GM12878 (cell line): Measurements from ENCODE around the gene B4GALT3.

Source experiments
- EP300 ChIP-seq, 2 experiments: fragments of 150-350 bp in 1 of 2; IDR thresholded peaks; 2 replicates each; pipeline ENCODE4 v1.6.1; 2011 to 2012; ENCODE audit warnings: low read depth in 2 of 2, low read length in 2 of 2, borderline replicate concordance in 1 of 2, improper control_type of control experiment in 1 of 2, inconsistent platforms in 1 of 2; ENCODE audit not compliant: control insufficient read depth in 1 of 2
- HDAC2 ChIP-seq: fragments of 200-600 bp; sonication (generic); IDR thresholded peaks from 2 replicates; pipeline ENCODE4 v1.6.1; 2017
- NR2C2 ChIP-seq: IDR thresholded peaks from 2 replicates; pipeline ENCODE4 v1.6.1; 2011; ENCODE audit warnings: borderline replicate concordance, low read depth; ENCODE audit not compliant: control insufficient read depth, insufficient read length
- TF ChIP-seq, protein P1 (sequence below): fragments of 450-650 bp; formaldehyde crosslinking; IDR thresholded peaks from 2 replicates; pipeline ENCODE4 v1.5.0; 2022; ENCODE audit warnings: mild to moderate bottlenecking, missing genetic modification characterization
- TF ChIP-seq, protein P2 (sequence below), 3 experiments: IDR thresholded peaks in 2 of 3; conservative IDR thresholded peaks in 1 of 3; 2 replicates each; pipeline ENCODE4 v1.5.1; 2011; ENCODE audit warnings: low read depth in 3 of 3, low read length in 3 of 3, mild to moderate bottlenecking in 3 of 3, control low read depth in 2 of 3, moderate library complexity in 2 of 3, inconsistent platforms in 1 of 3, mixed read lengths in 1 of 3; ENCODE audit not compliant: control insufficient read depth in 2 of 3, insufficient read depth in 1 of 3; ENCODE audit errors: extremely low read depth in 1 of 3
- TF ChIP-seq, protein P3 (sequence below): IDR thresholded peaks from 2 replicates; pipeline ENCODE4 v1.6.1; 2011; ENCODE audit warnings: low read depth, mild to moderate bottlenecking, low read length, moderate library complexity, borderline replicate concordance; ENCODE audit errors: extremely low read depth

DNA sequence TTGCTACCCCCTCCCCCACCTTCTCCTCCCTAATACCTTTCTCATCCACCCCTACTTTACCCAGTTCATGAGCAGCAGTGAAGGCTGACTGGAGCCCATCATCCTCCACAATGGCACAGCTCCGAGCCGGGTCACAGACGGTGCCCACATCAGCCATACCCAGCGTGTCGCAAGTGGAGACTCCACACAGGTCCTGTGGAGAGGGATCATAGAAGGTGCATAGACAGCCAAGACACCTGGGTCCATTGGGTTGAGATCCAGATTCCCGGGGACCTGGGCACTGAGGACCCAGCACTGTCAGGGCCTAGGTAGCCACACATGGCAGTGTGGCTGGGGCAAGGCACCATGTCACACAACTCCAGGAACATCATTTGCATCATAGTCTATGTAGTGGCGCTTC is 18.8 kb upstream of the B4GALT3 start:
- TF ChIP-seq, protein P1, sequence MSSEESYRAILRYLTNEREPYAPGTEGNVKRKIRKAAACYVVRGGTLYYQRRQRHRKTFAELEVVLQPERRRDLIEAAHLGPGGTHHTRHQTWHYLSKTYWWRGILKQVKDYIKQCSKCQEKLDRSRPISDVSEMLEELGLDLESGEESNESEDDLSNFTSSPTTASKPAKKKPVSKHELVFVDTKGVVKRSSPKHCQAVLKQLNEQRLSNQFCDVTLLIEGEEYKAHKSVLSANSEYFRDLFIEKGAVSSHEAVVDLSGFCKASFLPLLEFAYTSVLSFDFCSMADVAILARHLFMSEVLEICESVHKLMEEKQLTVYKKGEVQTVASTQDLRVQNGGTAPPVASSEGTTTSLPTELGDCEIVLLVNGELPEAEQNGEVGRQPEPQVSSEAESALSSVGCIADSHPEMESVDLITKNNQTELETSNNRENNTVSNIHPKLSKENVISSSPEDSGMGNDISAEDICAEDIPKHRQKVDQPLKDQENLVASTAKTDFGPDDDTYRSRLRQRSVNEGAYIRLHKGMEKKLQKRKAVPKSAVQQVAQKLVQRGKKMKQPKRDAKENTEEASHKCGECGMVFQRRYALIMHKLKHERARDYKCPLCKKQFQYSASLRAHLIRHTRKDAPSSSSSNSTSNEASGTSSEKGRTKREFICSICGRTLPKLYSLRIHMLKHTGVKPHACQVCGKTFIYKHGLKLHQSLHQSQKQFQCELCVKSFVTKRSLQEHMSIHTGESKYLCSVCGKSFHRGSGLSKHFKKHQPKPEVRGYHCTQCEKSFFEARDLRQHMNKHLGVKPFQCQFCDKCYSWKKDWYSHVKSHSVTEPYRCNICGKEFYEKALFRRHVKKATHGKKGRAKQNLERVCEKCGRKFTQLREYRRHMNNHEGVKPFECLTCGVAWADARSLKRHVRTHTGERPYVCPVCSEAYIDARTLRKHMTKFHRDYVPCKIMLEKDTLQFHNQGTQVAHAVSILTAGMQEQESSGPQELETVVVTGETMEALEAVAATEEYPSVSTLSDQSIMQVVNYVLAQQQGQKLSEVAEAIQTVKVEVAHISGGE: no peak
- TF ChIP-seq, protein P2, sequence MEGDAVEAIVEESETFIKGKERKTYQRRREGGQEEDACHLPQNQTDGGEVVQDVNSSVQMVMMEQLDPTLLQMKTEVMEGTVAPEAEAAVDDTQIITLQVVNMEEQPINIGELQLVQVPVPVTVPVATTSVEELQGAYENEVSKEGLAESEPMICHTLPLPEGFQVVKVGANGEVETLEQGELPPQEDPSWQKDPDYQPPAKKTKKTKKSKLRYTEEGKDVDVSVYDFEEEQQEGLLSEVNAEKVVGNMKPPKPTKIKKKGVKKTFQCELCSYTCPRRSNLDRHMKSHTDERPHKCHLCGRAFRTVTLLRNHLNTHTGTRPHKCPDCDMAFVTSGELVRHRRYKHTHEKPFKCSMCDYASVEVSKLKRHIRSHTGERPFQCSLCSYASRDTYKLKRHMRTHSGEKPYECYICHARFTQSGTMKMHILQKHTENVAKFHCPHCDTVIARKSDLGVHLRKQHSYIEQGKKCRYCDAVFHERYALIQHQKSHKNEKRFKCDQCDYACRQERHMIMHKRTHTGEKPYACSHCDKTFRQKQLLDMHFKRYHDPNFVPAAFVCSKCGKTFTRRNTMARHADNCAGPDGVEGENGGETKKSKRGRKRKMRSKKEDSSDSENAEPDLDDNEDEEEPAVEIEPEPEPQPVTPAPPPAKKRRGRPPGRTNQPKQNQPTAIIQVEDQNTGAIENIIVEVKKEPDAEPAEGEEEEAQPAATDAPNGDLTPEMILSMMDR (IDR thresholded peaks at IDR 0.05 in 2 of 3, conservative IDR thresholded peaks at IDR 0.05 in 1 of 3; ENCODE audit: control insufficient read depth in 2 of 3, extremely low read depth in 1 of 3, insufficient read depth in 1 of 3, low read depth in 3 of 3, low read length in 3 of 3): no peak
- TF ChIP-seq NR2C2 (no peak), HDAC2 (no peak), EP300 (IDR thresholded peaks at IDR 0.05; ENCODE audit: borderline replicate concordance in 1 of 2, control insufficient read depth in 1 of 2, low read depth in 2 of 2, low read length in 2 of 2) (no peak)
- TF ChIP-seq, protein P3, sequence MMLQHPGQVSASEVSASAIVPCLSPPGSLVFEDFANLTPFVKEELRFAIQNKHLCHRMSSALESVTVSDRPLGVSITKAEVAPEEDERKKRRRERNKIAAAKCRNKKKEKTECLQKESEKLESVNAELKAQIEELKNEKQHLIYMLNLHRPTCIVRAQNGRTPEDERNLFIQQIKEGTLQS: no peak
